Measurements from ENCODE around the gene CPTP.

Gene CPTP

DNA sequence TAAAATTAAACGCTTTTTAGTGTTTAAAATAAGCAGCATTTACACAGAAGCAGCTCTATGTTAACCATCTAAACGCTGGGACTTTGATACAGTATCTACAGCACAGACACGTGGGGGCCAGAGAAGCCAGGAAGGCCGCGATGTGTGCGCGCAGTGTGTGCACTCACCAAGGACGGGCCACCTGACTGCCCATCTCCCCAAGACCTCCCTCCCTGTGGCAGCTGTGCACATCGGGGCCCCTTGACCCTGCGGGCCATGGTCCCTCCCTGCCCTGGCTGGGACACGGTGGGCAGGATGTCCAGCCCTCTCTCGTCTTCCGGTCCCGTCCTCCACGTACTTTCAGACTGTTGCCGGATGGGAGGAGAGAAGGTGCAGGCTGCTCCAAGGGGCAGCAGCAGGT lies 10.7 kb downstream of the CPTP start:
- H3K4me3 ChIP-seq (ENCODE audit: low read depth in 1 of 5, low read length in 5 of 5), result no peak overlapping the region
- peaks cover 0 to 4% (median 0%) of the 10 kb centered on the region in 5 donors for H3K27me3 ChIP-seq (ENCODE audit: control insufficient read depth in 5 of 5, insufficient read depth in 4 of 5, low read length in 5 of 5)
- H3K9ac ChIP-seq (ENCODE audit: low read length in 5 of 5), result no peak overlapping the region
- no peaks in the 10 kb centered on the region for H3K9me3 ChIP-seq (ENCODE audit: control insufficient read depth in 5 of 5, low read length in 5 of 5)
- H3K27ac ChIP-seq (ENCODE audit: low read depth, low read length), result no peak overlapping the region
- H3K4me1 ChIP-seq (ENCODE audit: control insufficient read depth in 5 of 5, insufficient read depth in 5 of 5, low read length in 5 of 5), result peaks cover 0 to 17% (median 7%) of the 10 kb centered on the region in 5 donors
- H3K36me3 ChIP-seq (ENCODE audit: control insufficient read depth in 5 of 5, insufficient read depth in 5 of 5, low read length in 5 of 5), result peaks cover 0 to 46% (median 28%) of the 10 kb centered on the region in 5 donors

DNA sequence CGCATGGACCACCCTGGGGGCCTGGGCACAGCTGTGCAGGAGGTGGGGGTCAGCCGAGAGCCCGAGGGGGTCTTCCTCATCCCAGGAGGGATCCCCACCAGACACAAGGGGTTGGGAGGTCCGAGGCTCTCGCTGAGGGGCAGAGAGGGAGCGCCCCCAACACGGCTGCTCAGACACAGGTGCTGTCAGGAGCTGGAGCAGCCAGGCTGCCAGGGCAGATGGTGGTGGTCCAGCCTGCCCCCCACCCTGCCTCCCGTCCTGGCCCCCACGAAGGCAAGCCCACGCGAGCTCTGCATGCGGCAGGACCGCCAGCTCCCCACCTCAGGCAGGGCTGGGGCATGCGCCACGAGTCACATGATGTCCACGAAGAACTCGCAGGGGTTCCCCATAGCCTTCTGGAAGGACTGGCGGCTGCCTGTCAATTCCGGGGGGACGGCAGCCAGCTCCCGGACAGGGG lies 11.2 kb downstream of the CPTP start:
- peaks cover 0 to 14% (median 7%) of the 10 kb centered on the region in 5 donors for H3K4me1 ChIP-seq (ENCODE audit: control insufficient read depth in 5 of 5, insufficient read depth in 5 of 5, low read length in 5 of 5)
- no peak overlapping the region for H3K9ac ChIP-seq (ENCODE audit: low read length in 5 of 5)
- peaks cover 0 to 52% (median 33%) of the 10 kb centered on the region in 5 donors for H3K36me3 ChIP-seq (ENCODE audit: control insufficient read depth in 5 of 5, insufficient read depth in 5 of 5, low read length in 5 of 5)
- H3K27ac ChIP-seq (ENCODE audit: low read depth, low read length), result no peak overlapping the region
- no peak overlapping the region for H3K4me3 ChIP-seq (ENCODE audit: low read depth in 1 of 5, low read length in 5 of 5)
- no peaks in the 10 kb centered on the region for H3K9me3 ChIP-seq (ENCODE audit: control insufficient read depth in 5 of 5, low read length in 5 of 5)
- peaks cover 0 to 4% (median 0%) of the 10 kb centered on the region in 5 donors for H3K27me3 ChIP-seq (ENCODE audit: control insufficient read depth in 5 of 5, insufficient read depth in 4 of 5, low read length in 5 of 5)

GRCh38 chr1:1336446-1336845 lies 11.8 kb downstream of the CPTP start:
- Histone ChIP-seq H3K27me3 (ENCODE audit: control insufficient read depth in 5 of 5, insufficient read depth in 4 of 5, low read length in 5 of 5) (peaks cover 0 to 4% (median 0%) of the 10 kb centered on the region in 5 donors), H3K9me3 (ENCODE audit: control insufficient read depth in 5 of 5, low read length in 5 of 5) (no peaks in the 10 kb centered on the region), H3K4me1 (ENCODE audit: control insufficient read depth in 5 of 5, insufficient read depth in 5 of 5, low read length in 5 of 5) (peaks cover 0 to 8% (median 3%) of the 10 kb centered on the region in 5 donors), H3K27ac (ENCODE audit: low read depth, low read length) (no peak overlapping the region), H3K4me3 (ENCODE audit: low read depth in 1 of 5, low read length in 5 of 5) (no peak overlapping the region), H3K36me3 (ENCODE audit: control insufficient read depth in 5 of 5, insufficient read depth in 5 of 5, low read length in 5 of 5) (peaks cover 0 to 58% (median 40%) of the 10 kb centered on the region in 5 donors), H3K9ac (ENCODE audit: low read length in 5 of 5) (no peak overlapping the region)

DNA sequence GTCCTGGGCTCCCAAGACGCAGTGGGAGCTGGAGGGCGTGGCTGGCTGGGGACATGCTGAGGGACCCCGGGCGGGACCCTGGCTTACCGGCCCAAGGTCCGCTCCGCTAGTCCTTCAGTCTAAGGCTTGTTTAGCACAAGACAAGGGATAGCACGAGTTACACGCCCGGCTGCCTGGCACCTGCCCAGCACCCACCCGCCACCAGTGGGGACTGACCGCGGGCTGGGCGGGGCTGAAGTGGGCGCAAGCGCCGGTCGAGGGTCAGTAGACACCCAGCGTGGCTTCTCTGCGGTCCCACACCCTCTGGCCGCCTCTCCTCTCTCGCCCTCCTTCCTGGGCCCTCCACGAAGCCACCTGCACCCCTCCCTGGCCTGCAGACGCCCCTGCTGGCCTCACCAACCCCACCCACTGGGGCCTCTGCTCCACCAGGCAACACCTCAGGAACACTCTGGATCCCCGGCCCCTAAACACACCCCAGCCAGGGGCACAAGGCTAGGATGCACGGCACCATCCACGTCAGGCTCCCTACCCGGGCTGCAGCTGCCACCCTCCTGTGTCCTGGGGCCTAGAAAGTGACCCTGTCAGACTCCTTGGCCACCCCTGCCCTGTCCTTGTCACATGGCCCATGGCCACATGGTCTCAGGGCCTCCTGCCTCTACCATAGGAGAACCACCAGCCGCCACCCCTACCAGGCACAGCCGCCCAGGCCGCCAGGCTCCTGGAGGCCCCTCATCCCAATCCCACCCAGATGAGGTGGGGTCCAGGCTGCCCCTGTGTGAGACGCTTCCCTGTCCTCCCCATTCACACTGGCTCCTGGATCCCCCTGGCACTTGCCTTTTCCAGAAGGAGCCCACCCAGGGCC lies 12.6 kb downstream of the CPTP start:
- Histone ChIP-seq H3K4me3 (ENCODE audit: low read depth in 1 of 5, low read length in 5 of 5) (no peak overlapping the region), H3K27me3 (ENCODE audit: control insufficient read depth in 5 of 5, insufficient read depth in 4 of 5, low read length in 5 of 5) (peaks cover 0 to 1% (median 0%) of the 10 kb centered on the region in 5 donors), H3K27ac (ENCODE audit: low read depth, low read length) (no peak overlapping the region), H3K36me3 (ENCODE audit: control insufficient read depth in 5 of 5, insufficient read depth in 5 of 5, low read length in 5 of 5) (peaks cover 0 to 64% (median 45%) of the 10 kb centered on the region in 5 donors), H3K4me1 (ENCODE audit: control insufficient read depth in 5 of 5, insufficient read depth in 5 of 5, low read length in 5 of 5) (peaks cover 0 to 8% (median 3%) of the 10 kb centered on the region in 5 donors), H3K9me3 (ENCODE audit: control insufficient read depth in 5 of 5, low read length in 5 of 5) (no peaks in the 10 kb centered on the region), H3K9ac (ENCODE audit: low read length in 5 of 5) (no peak overlapping the region)

DNA sequence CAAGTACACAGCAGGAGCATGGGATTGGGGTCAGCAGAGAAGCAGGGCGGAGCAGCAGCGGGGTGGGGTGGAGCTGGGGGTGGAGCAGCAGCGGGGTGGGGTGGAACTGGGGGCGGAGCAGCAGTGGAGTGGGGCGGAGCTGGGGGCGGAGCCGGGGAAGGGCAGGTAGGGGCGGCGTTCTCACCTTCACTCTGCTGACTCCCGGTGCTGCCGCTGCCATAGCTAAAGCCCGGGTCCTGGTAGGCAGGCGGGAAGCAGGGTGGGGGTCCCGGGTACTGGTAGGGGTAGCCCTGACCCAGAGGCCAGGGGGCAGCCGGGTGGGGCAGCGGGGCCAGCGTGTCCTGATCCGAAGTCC lies 13.2 kb downstream of the CPTP start:
- no peak overlapping the region for H3K4me3 ChIP-seq (ENCODE audit: low read depth in 1 of 5, low read length in 5 of 5)
- peaks cover 0 to 8% (median 3%) of the 10 kb centered on the region in 5 donors for H3K4me1 ChIP-seq (ENCODE audit: control insufficient read depth in 5 of 5, insufficient read depth in 5 of 5, low read length in 5 of 5)
- no peaks in the 10 kb centered on the region for H3K9me3 ChIP-seq (ENCODE audit: control insufficient read depth in 5 of 5, low read length in 5 of 5)
- no peaks in the 10 kb centered on the region for H3K27me3 ChIP-seq (ENCODE audit: control insufficient read depth in 5 of 5, insufficient read depth in 4 of 5, low read length in 5 of 5)
- H3K36me3 ChIP-seq (ENCODE audit: control insufficient read depth in 5 of 5, insufficient read depth in 5 of 5, low read length in 5 of 5), result peaks cover 0 to 64% (median 45%) of the 10 kb centered on the region in 5 donors
- H3K27ac ChIP-seq (ENCODE audit: low read depth, low read length), result no peak overlapping the region
- no peak overlapping the region for H3K9ac ChIP-seq (ENCODE audit: low read length in 5 of 5)

DNA sequence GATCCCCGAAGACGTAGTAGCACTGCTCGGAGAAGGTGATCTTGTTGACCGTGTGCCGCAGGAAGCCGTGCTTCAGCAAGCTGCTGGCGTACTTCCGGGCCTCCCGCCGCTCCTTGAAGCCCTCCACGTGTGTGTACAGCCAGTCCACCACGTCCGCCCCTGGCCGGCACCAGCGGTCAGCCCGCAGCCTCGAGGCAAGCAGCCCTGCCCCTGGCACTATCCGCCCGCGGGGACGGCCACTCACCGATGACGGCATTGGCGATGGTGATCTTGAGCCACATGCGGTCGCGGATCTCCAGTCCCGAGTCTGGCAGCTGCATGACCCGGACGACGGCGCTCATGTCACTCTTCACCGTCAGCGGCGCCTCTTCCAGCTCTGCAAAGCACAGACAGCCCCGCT lies 13.7 kb downstream of the CPTP start:
- no peak overlapping the region for H3K4me3 ChIP-seq (ENCODE audit: low read depth in 1 of 5, low read length in 5 of 5)
- H3K36me3 ChIP-seq (ENCODE audit: control insufficient read depth in 5 of 5, insufficient read depth in 5 of 5, low read length in 5 of 5), result peaks cover 0 to 64% (median 45%) of the 10 kb centered on the region in 5 donors
- H3K9ac ChIP-seq (ENCODE audit: low read length in 5 of 5), result no peak overlapping the region
- H3K9me3 ChIP-seq (ENCODE audit: control insufficient read depth in 5 of 5, low read length in 5 of 5), result no peaks in the 10 kb centered on the region
- no peaks in the 10 kb centered on the region for H3K27me3 ChIP-seq (ENCODE audit: control insufficient read depth in 5 of 5, insufficient read depth in 4 of 5, low read length in 5 of 5)
- no peak overlapping the region for H3K27ac ChIP-seq (ENCODE audit: low read depth, low read length)
- peaks cover 0 to 6% (median 2%) of the 10 kb centered on the region in 5 donors for H3K4me1 ChIP-seq (ENCODE audit: control insufficient read depth in 5 of 5, insufficient read depth in 5 of 5, low read length in 5 of 5)

DNA sequence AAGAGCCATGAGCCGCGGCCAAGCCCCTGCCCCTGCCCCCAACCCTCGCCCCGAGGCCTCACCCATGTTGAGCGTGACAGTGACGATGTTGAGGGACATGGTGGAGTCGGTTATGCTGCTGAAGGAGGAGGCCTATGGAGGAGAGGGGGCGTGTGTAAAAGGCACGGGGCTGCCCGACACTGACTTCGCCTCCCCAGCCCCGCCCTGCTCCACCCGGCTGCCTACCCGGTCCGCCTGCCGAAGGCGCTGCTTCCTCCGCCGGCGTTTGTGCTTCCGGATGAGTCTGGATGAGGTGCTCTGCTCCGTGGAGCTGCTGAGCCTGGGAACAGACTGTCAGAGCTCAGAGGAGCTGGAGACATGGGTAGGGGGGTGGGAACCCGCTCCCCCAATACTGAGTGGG lies 15.6 kb downstream of the CPTP start:
- Histone ChIP-seq H3K4me3 (ENCODE audit: low read depth in 1 of 5, low read length in 5 of 5) (no peak overlapping the region), H3K4me1 (ENCODE audit: control insufficient read depth in 5 of 5, insufficient read depth in 5 of 5, low read length in 5 of 5) (peaks cover 0 to 13% (median 3%) of the 10 kb centered on the region in 5 donors), H3K9me3 (ENCODE audit: control insufficient read depth in 5 of 5, low read length in 5 of 5) (no peaks in the 10 kb centered on the region), H3K9ac (ENCODE audit: low read length in 5 of 5) (no peak overlapping the region), H3K27ac (ENCODE audit: low read depth, low read length) (no peak overlapping the region), H3K36me3 (ENCODE audit: control insufficient read depth in 5 of 5, insufficient read depth in 5 of 5, low read length in 5 of 5) (peaks cover 0 to 63% (median 45%) of the 10 kb centered on the region in 5 donors), H3K27me3 (ENCODE audit: control insufficient read depth in 5 of 5, insufficient read depth in 4 of 5, low read length in 5 of 5) (no peaks in the 10 kb centered on the region)

DNA sequence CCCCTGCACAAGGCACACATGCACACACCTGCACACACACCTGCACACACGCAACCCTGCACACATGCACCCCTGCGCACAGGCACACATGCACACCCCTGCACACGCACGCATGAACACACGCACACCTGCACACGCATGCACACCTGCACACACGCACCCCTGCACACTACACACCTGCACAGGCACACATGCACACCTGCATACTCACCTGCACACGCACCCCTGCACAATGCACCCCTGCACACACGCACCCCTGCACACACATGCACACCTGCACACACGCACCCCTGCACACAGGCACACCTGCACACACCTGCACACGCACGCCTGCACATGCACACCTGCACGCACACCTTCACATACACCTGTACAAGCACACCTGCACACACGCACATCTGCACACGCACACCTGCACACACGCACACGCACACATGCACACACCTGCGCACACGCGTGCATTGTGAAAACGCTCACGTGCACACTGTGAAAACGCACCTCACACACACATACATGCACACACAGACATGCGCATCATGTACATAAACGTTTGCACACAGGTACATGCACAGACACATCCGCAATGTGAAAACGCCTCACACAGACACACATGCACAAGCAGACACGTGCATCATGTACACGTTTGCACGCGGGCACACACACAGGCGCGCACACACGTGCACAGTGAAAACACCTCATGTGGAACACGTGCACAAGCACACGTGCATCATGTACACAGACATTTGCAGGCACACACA lies 16.4 kb downstream of the CPTP start:
- H3K9me3 ChIP-seq (ENCODE audit: control insufficient read depth in 5 of 5, low read length in 5 of 5), result no peaks in the 10 kb centered on the region
- H3K4me3 ChIP-seq (ENCODE audit: low read depth in 1 of 5, low read length in 5 of 5), result no peak overlapping the region
- peaks cover 0 to 56% (median 43%) of the 10 kb centered on the region in 5 donors for H3K36me3 ChIP-seq (ENCODE audit: control insufficient read depth in 5 of 5, insufficient read depth in 5 of 5, low read length in 5 of 5)
- H3K4me1 ChIP-seq (ENCODE audit: control insufficient read depth in 5 of 5, insufficient read depth in 5 of 5, low read length in 5 of 5), result peaks cover 0 to 21% (median 11%) of the 10 kb centered on the region in 5 donors
- no peak overlapping the region for H3K27ac ChIP-seq (ENCODE audit: low read depth, low read length)
- H3K9ac ChIP-seq (ENCODE audit: low read length in 5 of 5), result no peak overlapping the region
- no peaks in the 10 kb centered on the region for H3K27me3 ChIP-seq (ENCODE audit: control insufficient read depth in 5 of 5, insufficient read depth in 4 of 5, low read length in 5 of 5)

- no peak overlapping the region for H3K4me3 ChIP-seq (ENCODE audit: low read depth in 1 of 5, low read length in 5 of 5)
- H3K4me1 ChIP-seq (ENCODE audit: control insufficient read depth in 5 of 5, insufficient read depth in 5 of 5, low read length in 5 of 5), result peaks cover 0 to 27% (median 17%) of the 10 kb centered on the region in 5 donors
- no peak overlapping the region for H3K27ac ChIP-seq (ENCODE audit: low read depth, low read length)
- no peaks in the 10 kb centered on the region for H3K27me3 ChIP-seq (ENCODE audit: control insufficient read depth in 5 of 5, insufficient read depth in 4 of 5, low read length in 5 of 5)
- H3K9me3 ChIP-seq (ENCODE audit: control insufficient read depth in 5 of 5, low read length in 5 of 5), result no peaks in the 10 kb centered on the region
- no peak overlapping the region for H3K9ac ChIP-seq (ENCODE audit: low read length in 5 of 5)
- H3K36me3 ChIP-seq (ENCODE audit: control insufficient read depth in 5 of 5, insufficient read depth in 5 of 5, low read length in 5 of 5), result peaks cover 0 to 50% (median 43%) of the 10 kb centered on the region in 5 donors
These were observed 17.0 kb downstream of the CPTP start for GRCh38 chr1:1341549-1342021.

Measured in subcutaneous abdominal adipose tissue (tissue), 5 donors.